Activated T-cell treated with anti-CD3 and anti-CD28 coated beads, Interleukin-2, amount 50 U/mL, for 48 hours (primary cell): ENCODE measurements around the gene TNRC6C.
"Not testable (repeated sequence)": the region's sequence is repeated elsewhere in the genome, so short reads cannot be mapped to it uniquely, and the experiment has no call there.

Experiments
- DNase-seq, 2 experiments: peaks; one replicate each; pipeline ENCODE4 v3.0.0-alpha.2; 2020

The TNRC6C gene

DNA sequence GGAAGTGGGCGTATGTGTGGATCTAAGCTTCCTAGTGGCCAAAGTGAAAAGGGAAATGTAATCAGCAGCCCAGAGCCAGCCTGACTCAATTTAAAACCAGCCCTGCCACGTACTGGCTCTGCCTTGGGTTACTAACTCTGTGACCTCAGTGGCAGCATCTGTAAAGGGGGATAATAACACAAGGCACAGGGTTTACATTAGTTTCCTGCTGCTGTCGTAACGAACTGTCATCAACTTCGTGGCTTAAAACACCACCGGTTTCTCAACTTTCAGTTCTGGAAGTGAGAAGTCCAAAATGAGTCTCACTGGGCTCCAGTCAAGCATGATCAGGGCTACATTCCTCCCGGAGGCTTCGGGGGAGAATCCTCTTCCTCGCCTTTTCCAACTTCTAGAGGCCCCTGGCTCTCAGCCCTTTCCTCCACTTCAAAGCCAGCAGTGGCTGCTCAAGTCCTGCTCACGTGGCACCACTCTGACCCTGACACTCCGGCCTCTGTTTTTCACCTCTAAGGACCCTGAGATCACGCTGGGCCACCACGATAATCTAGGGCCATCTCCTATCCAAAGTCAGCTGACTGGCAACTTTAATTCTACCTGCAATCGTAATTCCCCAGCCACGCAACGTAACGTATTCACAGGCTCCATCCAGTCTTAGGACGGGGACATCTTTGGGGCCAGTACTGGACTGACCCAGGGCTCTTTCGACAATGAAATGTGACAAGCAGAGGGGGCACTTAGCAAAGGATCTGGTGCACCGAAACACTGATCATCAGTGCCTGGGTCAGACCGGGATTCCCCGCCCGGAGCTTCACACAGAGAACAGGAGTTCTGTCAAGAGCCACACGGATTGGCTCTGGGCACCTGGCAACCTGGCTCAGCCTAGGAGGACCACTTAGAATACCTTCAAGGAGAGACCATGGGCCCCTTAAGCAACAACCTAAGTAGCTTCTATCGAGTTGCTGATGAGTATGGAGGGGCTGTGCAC, 155.6 kb downstream of the TNRC6C start:
- peak; percentile 52 to 65 for DNase-seq

DNA sequence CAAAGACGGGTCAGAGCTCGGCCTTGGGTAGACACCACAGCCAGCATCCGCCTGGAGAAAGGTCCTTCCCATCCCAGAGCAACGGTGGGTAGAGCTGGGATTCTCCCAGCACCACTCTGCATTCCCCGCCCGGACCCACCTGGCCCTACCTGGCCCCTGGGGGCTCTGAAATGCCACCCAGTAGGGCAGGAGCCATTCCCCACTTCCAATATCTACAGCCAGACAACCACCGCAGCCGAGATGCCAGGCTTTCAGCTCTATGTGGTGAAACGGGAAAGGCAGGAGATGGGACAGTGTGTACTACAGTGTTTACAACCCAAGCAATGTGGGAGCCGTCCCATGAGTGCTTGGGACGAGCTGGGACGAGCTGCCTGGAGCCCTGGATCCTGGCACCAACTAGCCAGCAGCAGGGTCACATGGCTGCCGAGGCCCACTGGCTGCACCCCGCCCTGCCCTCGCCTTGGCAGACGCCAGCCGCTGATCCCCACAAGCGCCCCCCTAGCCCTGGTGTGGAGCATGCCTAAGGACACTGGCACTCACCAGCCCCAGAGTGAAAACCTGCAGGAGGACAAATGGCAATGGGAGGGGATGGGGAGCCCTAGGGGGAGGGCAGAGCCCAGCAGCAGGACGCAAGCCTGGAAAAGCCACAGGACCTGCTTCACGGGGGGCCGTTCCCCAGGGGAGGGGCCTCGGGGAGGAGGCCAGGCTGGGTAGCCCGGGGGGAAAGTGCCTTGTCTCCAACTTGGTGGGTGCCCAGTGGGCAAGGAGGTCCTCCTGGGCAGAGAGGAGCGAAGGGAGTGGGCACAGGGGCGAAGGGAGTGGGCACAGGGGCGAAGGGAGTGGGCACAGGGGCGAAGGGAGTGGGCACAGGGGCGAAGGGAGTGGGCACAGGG, 156.6 kb downstream of the TNRC6C start:
- no peak for DNase-seq

DNA sequence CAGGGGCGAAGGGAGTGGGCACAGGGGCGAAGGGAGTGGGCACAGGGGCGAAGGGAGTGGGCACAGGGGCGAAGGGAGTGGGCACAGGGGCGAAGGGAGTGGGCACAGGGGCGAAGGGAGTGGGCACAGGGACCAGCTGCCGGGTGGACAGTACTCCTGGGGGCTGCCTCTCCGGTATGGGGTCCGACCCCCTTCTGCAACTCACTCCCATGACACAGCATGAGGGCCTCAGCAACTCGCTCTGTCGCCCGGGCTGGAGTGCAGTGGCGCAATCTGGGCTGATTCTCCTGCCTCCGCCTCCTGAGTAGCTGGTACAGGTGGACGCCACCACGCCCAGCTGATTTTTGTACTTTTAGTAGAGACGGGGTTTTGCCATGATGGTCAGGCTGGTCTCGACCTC, 157.3 kb downstream of the TNRC6C start:
- not testable (repeated sequence) for DNase-seq

DNA sequence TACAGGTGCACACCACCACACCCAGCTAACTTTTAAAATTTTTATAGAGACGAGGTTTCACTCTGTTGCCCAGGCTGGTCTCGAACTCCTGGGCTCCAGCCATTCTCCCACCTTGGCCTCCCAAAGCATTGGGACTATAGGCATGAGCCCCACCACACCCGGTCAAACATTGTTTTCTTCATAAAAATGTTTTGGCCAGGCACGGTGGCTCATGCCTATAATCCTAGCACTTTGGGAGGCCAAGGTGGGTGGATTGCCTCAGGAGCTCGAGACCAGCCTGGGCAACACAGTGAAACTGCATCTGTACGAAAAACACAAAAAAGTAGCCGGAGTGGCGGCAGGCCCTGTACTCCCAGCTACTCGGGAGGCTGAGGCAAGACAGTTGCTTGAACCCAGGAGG, 157.9 kb downstream of the TNRC6C start:
- no peak for DNase-seq

DNA sequence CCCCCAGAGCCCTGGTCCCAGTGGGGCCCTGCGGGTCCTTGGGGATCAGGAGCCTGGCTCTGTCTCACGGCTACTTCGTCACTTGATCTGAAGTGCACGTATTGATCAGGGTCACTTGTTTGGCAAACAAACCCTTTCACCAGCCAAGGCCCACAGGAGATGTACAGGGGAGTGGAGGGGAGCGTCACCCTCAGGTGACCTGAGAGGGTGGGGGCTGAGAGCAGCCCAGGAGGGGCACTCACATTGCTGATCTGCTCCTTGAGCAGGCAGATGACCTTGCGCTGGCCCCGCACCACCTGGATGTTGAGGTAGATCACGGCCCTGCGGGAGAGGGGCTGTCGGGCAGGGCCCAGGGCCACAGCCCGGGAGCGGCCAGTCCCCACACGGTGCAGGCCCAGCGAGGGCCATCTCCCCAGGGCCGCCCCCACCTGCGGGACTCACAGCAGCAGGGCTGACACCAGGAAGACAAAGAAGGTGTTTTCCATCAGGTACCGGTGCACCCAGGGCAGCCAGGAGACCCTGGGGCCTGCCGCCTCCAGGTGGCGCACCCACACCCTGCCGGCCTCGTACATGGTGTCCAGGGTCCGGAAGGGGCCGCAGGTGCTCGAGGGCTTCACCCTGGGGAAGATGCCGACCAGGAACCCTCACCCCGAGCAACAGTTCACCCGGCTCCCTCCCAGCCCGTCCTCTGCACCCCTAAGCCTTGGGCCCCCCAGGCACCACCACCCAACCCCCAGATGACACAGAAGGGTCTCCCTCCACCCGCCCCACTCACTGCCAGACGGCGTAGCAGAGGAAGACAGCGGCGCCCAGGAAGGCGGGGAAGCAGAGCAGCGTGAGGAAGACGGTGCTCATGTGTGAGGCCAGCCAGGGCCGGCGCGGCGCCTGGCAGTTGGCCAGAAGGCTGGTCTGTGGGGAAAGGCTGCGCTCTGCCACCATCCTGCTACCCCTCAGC, 158.8 kb downstream of the TNRC6C start:
- DNase-seq: peak; percentile 41 to 56

DNA sequence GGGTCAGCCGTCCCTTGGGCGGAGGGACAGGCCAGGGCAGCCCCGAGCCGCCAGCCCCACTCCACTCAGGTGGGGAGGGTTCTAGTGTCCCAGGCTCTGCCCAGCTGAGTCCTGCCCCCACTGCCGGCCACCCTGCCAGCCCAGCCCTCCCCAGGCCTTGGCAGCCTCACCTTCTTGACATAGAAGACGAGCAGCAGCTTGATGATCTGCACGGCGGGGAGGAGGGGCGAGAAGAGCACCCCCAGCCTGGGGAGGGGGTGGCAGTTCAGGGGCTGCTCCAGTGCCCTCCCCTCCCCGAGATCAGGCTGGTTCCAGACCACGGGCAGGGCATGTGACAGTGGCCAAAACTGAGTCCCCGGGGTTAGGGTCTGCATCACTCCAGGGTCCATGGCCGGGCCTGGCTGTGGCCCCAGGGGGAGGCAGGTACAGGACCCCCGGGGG, 160.3 kb downstream of the TNRC6C start:
- no peak for DNase-seq

DNA sequence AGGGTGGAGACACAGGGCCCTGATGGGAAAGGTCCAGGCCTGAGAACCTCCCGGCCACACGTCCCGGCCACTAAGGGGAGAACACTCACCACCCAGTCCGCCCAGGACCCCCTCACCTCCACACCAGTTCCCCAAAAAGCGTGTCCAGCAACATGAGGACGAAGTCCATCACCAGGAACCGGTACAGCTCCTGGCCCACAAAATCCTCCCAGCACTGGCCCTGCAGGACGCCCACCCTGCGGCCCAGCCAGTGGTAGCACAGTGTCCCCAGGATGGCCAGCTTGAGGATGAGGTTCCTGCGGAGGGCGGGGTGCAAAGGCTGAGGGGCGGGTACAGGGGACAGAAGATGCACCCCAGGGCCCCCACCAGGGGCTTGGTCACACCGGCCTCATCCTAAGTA, 162.0 kb downstream of the TNRC6C start:
- DNase-seq: no peak

DNA sequence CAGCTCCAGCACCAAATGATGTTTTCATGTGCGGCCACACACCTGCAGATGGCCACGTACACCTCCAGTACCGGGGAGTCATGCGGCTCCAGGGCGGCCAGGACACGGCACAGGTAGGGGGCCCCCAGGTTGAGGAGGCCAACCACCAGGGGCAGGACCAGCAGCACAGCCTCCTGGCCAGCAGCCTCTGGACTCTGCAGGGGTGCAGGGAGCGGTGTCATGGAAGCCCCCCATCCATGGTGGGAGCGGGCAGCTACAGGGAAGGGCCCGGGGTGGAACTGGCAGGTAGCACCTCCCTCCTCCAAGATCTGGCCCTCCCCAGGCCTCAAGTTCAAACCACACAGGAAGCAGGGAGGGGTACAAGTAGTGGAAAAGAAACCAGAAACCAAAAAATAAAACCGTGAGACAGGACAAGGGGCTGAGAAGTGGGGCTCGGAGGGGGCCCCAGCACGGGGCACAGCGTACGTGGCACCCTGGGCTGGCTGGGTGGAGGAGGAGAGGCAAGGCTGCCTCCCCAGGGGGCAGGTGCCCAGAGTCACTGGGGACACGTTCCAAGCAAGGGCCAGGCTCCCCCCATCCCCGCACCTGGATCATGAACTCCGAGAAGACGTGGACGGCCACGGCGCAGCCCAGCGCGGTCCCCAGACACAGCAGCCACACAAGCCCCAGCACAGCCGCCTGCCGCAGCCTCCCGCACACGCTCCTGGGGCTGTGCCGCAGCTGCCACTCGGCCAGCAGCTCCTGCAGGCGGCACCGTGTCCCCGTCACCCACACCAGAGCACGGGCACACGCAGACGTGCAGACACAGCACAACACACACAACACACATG, 162.7 kb downstream of the TNRC6C start:
- DNase-seq: peak; percentile 66 to 68

DNA sequence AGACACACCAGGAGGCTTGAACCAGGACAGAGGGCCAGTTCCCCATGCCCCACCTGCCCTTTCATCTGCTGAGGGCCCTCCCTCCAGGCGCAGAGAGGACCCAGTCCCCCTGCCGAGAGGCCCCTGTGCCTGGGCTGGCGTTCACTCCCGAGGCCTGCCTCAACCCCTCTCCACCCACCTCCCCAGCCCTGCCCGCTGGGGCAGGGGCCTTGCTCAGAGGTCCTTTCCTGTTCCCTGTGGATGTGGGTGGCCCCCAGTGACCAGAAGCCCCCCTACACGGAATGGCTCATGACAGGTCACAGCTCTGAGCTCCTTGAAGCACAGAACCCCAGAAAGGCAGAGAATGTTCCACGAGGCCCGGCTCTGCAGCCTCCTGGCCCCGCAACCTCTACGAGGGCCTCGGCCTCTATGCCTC, 163.3 kb downstream of the TNRC6C start:
- peak; percentile 60 to 63 for DNase-seq

DNA sequence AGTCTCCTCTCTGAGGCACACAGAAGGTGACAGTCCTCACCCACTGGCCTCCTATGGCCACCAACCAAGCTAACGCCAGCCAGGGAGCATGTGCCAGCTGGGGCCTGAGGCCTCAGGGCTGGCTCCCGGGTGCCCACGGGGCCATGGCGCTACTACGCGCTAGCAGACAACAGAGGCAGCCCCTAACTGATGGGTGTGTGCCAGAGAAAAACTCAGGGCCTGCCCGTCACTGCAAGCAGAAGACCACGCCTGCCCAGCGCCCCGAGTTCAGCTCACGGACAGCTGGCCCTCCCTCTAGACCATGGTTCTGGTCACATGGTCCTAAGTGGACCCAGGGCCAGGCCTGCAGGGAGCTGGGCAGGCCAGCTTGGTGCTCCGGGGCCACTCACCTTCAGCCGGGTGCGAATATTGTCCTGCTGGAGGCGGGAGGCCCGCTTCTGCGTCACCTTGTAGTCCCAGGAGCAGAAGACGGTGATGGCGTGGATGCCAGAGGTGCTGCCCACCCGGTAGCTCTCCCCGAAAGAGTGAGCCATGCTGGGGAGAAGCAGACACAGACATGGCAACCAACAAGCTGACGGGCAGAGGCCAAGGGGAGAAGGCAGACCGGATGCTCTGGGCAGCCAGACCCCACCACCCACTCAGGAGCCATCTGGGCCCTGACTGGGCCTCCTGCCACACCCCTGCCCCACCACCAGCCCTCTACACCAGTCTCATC, 163.9 kb downstream of the TNRC6C start:
- DNase-seq: peak in 1 of 2 experiments; percentile 35

DNA sequence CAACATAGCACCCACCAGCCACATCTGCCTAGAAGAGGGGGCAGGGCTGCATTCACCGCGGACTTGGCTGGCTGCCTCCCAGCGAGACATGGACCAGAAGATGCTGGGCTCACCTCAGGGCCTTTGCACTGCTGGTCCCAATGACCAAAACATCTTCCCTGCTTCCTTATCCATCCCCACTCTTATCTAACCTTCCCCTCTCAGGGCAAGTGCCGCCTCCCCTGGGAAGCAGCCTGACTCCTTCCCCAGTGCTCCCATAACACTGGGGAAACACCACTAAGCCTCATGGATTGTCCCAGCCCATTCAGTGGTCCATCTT, 164.4 kb downstream of the TNRC6C start:
- DNase-seq: no peak

DNA sequence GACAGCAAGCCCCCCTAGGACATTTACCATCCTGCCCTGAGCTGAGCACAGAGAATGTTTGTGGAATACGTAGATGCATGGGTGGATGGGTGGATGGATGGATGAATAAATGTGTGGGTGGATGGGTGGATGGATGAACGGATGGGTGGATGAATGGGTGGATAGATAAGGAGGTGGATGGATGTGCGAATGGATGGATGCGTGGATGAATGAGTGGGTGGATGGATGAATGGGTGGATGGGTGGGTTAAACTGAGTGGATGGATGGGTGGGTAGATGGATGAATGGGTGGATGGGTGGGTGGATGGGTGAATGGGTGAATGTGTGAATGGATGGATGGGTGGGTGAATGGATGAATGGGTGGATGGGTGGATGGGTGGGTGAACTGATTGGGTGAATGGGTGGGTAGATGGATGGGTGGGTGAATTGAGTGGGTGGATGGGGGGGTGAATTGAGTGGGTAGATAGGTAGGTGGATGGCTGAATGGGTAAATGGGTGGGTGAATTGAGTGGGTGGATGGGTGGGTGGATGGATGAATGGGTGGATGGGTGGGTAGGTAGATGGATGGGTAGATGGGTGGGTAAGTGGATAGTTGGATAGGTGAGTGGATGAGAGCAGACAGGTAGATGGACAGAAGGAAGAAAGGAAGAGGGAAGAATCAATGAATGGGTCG, 164.9 kb downstream of the TNRC6C start:
- no peak for DNase-seq

DNA sequence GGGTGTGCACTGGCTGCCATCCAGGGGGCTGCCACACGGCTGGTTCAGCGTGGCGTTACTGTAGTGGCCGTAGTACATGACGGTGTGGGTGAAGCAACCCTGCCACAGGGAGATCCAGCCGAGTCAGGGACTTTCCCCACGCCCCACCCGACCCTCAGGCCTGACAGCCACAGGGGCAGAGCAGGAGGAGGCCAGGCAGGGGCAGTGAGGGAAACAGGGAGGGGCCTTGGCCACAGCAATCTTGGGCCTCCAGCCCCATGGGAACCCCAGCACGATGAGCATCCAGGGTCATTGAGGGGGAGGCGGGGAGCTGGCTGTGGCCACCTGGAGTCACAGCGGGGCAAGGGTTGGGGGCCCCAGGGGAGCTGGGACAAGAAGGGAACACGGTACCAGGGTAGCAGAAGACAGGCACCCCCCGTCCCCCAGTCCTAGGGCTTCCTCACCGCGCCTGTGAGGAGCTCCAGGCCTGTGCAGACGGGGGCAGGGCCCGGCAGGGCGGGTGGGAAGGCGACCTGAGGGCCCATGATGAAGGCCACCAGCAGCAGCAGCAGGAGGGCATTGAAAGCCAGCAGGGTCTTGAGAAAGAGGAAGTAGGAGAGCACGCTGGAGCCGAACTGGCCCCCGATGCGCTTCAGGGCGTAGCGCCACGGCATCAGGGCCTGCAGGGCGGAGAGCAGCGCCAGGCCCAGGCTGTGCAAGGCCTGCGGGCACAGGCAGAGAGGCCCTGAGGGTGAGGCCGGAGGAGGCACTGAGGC, 165.8 kb downstream of the TNRC6C start:
- DNase-seq: peak in 1 of 2 experiments; percentile 62

DNA sequence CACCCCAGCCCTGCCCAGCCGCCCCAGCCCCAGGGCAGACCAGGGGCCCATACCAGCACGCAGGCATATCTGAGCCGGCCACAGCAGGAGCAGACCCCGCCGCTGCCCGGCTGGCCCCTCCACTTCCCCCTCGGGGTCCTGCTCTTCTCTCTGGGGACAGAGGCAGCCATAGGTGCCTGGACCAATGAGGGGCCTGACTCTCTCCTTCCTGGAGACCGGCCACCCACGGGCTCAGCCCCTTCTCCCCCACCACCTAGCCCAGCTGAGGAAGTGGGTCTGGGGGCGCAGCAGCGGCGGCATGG, 166.3 kb downstream of the TNRC6C start:
- DNase-seq: no peak

DNA sequence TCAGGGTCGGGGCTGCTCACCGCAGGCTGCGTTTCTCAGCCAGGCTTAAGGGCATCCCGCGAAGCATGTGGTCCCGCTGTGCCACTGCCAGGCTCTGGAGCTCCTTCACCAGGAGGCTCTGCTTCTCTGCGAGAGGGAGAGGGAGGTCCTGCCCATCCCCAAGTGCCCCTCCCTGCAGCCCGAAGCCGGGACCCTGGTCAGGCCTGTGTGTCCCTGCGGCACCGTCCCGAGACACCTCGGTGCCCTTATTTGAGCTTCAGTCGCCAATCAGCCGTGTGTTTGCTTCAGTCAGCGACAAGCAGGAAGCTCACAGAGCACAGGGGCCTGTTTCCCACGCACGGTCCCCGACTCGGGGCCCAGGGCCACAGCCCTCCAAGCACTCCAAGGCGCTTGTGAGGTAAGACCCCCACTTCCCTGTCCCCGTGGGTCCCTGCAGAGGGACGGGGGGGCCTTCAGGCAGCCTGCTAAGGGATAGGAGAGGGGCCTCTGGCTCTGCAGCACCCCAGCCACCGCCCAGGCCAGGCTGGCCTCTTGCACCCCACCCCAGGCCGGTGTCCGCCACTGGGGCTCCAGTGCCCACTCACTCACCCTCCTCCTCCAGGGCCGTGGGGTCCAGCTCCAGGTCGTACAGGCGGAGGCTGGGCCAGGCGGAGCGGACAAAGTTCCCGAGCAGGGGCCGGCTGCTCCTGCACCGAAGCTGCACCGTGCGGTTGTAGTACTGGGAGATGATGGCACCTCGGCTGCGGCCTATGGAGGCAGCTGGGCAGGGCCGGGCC, 166.8 kb downstream of the TNRC6C start:
- peak; percentile 70 to 74 for DNase-seq

DNA sequence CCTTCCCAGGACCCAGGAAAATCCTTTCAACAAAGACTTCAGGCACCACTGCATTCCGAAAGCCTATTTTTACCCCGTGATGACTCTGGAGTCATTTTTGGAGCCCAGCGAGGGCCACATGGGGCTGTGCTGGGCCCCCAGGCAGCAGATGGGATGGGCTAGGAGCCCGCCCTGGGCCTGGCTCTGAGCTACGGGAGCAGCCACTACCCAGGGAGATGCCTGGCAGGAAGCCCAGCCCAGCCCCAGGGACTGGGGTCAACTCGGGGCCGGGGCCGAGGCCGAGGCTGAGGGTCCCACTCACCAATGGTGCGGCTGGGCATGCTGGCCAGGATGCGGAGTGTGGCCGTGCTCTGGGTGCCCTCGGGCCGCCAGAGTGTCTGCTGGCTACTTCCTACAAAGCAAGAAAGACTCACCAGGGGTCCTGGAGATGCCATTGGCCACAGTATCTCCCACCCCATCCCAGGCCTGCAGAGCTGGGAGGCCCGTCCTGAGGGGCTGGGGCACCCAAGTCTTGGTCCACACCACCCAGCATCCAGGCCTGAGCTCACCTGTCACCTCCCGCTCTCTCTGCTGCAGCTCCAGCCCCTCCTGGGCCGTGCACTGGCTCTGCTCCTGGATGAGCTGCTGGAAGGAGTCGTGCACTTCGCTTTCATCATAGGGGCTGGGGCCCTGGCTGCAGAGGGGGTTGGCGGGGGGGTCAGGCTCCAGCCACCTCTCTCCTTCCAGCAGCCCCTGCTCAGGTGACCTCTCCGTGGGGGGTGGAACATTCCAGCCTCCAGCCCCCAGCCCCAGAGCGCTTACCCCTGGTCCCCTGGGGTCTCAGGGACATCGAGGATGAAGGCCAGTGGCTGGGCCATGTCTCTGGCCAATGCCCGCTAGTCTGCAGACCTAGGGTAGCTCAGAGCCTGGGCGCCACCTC, 167.7 kb downstream of the TNRC6C start:
- peak in 1 of 2 experiments; percentile 44 for DNase-seq

DNA sequence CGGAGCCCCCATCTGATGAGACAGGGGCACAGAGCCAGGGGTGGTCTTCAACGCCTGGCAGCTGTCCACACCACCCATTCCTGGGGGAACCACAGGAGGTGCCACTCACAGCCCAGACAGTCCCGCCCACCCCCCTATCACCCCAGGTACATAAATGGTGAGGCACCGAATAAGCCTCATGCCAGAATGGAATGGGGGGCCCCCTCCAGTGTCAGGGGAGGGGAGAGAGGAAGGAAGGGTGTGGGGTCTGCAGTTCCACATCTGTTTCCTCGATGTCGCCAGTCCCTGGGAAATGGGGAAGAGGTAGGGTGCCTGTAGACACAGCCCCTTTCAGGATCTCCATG, 168.4 kb downstream of the TNRC6C start:
- no peak for DNase-seq
